BE2C (cell line): Measurements from ENCODE around the gene ANKRD24.
A peak's percentile ranks its signal among the peaks of the same experiment; 100 is the strongest.
"Not testable (repeated sequence)": the region's sequence is repeated elsewhere in the genome, so short reads cannot be mapped to it uniquely, and the experiment has no call there.

ENCODE experiments used
- DNase-seq: peaks from one replicate; pipeline ENCODE4 v3.0.0-alpha.2; 2020
- H3K27me3 ChIP-seq: fragments of 250-450 bp; sonication (Bioruptor Pico); 2 replicates; pipeline ENCODE4 v1.5.1; 2020; ENCODE audit warnings: mild to moderate bottlenecking
- H3K36me3 ChIP-seq: fragments of 250-450 bp; sonication (Bioruptor Pico); 2 replicates; pipeline ENCODE4 v1.5.1; 2020; ENCODE audit warnings: mild to moderate bottlenecking
- H3K4me1 ChIP-seq: fragments of 250-450 bp; sonication (Bioruptor Pico); 2 replicates; pipeline ENCODE4 v1.5.1; 2020
- H3K4me3 ChIP-seq: 2 replicates; pipeline ENCODE4 v1.5.1; 2011; ENCODE audit warnings: low read depth, low read length
- H3K9me3 ChIP-seq: fragments of 250-450 bp; sonication (Bioruptor Pico); 2 replicates; pipeline ENCODE4 v1.5.1; 2020
- CTCF ChIP-seq: IDR thresholded peaks from 2 replicates; pipeline ENCODE4 v1.5.1; 2012; ENCODE audit warnings: mild to moderate bottlenecking, low read depth, low read length

ANKRD24 gene

GRCh38 chr19:4232614-4233281 is 50.3 kb downstream of the ANKRD24 start:
- no peak overlapping the region for H3K4me3 ChIP-seq
- TF ChIP-seq CTCF: no peak
- DNase-seq: no peak
- no peaks in the 10 kb centered on the region for H3K27me3 ChIP-seq
- H3K4me1 ChIP-seq: no peaks in the 10 kb centered on the region
- H3K9me3 ChIP-seq: no peaks in the 10 kb centered on the region
- no peaks in the 10 kb centered on the region for H3K36me3 ChIP-seq

- DNase-seq: peak; percentile 71
- Histone ChIP-seq H3K4me1 (no peaks in the 10 kb centered on the region), H3K27me3 (no peaks in the 10 kb centered on the region), H3K9me3 (no peaks in the 10 kb centered on the region), H3K4me3 (no peak overlapping the region), H3K36me3 (no peaks in the 10 kb centered on the region)
- TF ChIP-seq CTCF: peak; percentile 80
Measured at GRCh38 chr19:4233282-4233853, 50.9 kb downstream of the ANKRD24 start.

GRCh38 chr19:4234142-4234861 is 51.8 kb downstream of the ANKRD24 start:
- Histone ChIP-seq H3K4me1 (no peaks in the 10 kb centered on the region), H3K4me3 (no peak overlapping the region), H3K9me3 (no peaks in the 10 kb centered on the region), H3K27me3 (no peaks in the 10 kb centered on the region), H3K36me3 (no peaks in the 10 kb centered on the region)
- DNase-seq: no peak
- no peak for TF ChIP-seq CTCF

- H3K27me3 ChIP-seq: no peaks in the 10 kb centered on the region
- no peak overlapping the region for H3K4me3 ChIP-seq
- no peak for DNase-seq
- H3K9me3 ChIP-seq: no peaks in the 10 kb centered on the region
- no peaks in the 10 kb centered on the region for H3K36me3 ChIP-seq
- TF ChIP-seq CTCF: no peak
- H3K4me1 ChIP-seq: no peaks in the 10 kb centered on the region
Measured at GRCh38 chr19:4234862-4235201, 52.3 kb downstream of the ANKRD24 start.

GRCh38 chr19:4237510-4237909 is 55.0 kb downstream of the ANKRD24 start:
- not testable (repeated sequence) for H3K36me3 ChIP-seq, H3K9me3 ChIP-seq, DNase-seq, H3K4me3 ChIP-seq, H3K4me1 ChIP-seq, H3K27me3 ChIP-seq

GRCh38 chr19:4238831-4239230 is 56.3 kb downstream of the ANKRD24 start:
- no peaks in the 10 kb centered on the region for H3K27me3 ChIP-seq
- peaks cover 7% of the 10 kb centered on the region for H3K9me3 ChIP-seq
- H3K4me1 ChIP-seq: no peaks in the 10 kb centered on the region
- H3K36me3 ChIP-seq: no peaks in the 10 kb centered on the region
- H3K4me3 ChIP-seq: no peak overlapping the region
- no peak for DNase-seq
- no peak for TF ChIP-seq CTCF
